ENCODE data around the gene CEP20. TPM values are rescaled to one million over a fixed set of nuclear protein-coding genes. Genes with fewer than 3 reads are reported as not detected.
A peak's percentile ranks its signal among the peaks of the same experiment; 100 is the strongest.
"Not testable (repeated sequence)": the region's sequence is repeated elsewhere in the genome, so short reads cannot be mapped to it uniquely, and the experiment has no call there.

CEP20 gene
- total and polyA plus RNA-seq, 4 experiments from 2014 or later = 22.3 to 42.0 (median 29.1) TPM

GRCh38 chr16:15854061-15854460 lies 34.3 kb downstream of the CEP20 start:
- POLR2A ChIA-PET (ENCODE audit: partially characterized antibody) = no interaction called here
- intact Hi-C loops (cut with micrococcal nuclease) = no loop called here
- Histone ChIP-seq H3K27me3 (ENCODE audit: insufficient read depth, low read length) (peaks cover 11% of the 10 kb centered on the region), H3K36me3 (ENCODE audit: insufficient read depth, low read length) (no peaks in the 10 kb centered on the region), H3K4me1 (ENCODE audit: insufficient read depth, low read length) (peaks cover 10% of the 10 kb centered on the region), H3K4me3 (ENCODE audit: low read length in 2 of 2) (no peak overlapping the region), H3K9me3 (ENCODE audit: control insufficient read depth in 1 of 2, low read length in 2 of 2) (no peaks in the 10 kb centered on the region), H3K27ac (ENCODE audit: low read depth, low read length) (no peak overlapping the region)
- Mint-ChIP-seq H3K36me3 (no peaks in the 10 kb centered on the region), H3K27ac (no peak overlapping the region), H3K4me3 (no peak overlapping the region), H3K27me3 (peaks cover 25 to 28% of the 10 kb centered on the region in 2 donors), H3K4me1 (peaks cover 5 to 8% (median 6%) of the 10 kb centered on the region in 4 donors), H3K9me3 (no peaks in the 10 kb centered on the region)
- CTCF ChIA-PET (ENCODE audit: partially characterized antibody) = no interaction called here
- DNase-seq = no peak

- H3K27ac Mint-ChIP-seq = peak overlapping the region in 1 of 7 donors; percentile 50
- H3K36me3 Mint-ChIP-seq = no peaks in the 10 kb centered on the region
Measured at GRCh38 chr16:15853021-15853420, 35.4 kb downstream of the CEP20 start.

GRCh38 chr16:15850555-15850954 lies 37.8 kb downstream of the CEP20 start:
- peaks cover 8 to 14% of the 10 kb centered on the region in 2 donors for H3K27me3 Mint-ChIP-seq

More at GRCh38 chr16:15853021-15853420, 35.4 kb downstream of the CEP20 start:
- POLR2A ChIA-PET (ENCODE audit: partially characterized antibody) = no interaction called here
- CTCF ChIA-PET (ENCODE audit: partially characterized antibody) = no interaction called here
- DNase-seq = no peak
- H3K4me1 ChIP-seq (ENCODE audit: insufficient read depth, low read length) = peaks cover 10% of the 10 kb centered on the region
- intact Hi-C loops (cut with micrococcal nuclease) = no loop called here
- peaks cover 5 to 7% (median 6%) of the 10 kb centered on the region in 4 donors for H3K4me1 Mint-ChIP-seq
- no peaks in the 10 kb centered on the region for H3K9me3 Mint-ChIP-seq
- H3K27me3 ChIP-seq (ENCODE audit: insufficient read depth, low read length) = peaks cover 11% of the 10 kb centered on the region
- H3K4me3 ChIP-seq (ENCODE audit: low read length in 2 of 2) = no peak overlapping the region
- H3K27me3 Mint-ChIP-seq = peaks cover 24 to 25% of the 10 kb centered on the region in 2 donors
- H3K4me3 Mint-ChIP-seq = no peak overlapping the region
- H3K9me3 ChIP-seq (ENCODE audit: control insufficient read depth in 1 of 2, low read length in 2 of 2) = no peaks in the 10 kb centered on the region
- no peaks in the 10 kb centered on the region for H3K36me3 ChIP-seq (ENCODE audit: insufficient read depth, low read length)
- H3K27ac ChIP-seq (ENCODE audit: low read depth, low read length) = no peak overlapping the region

GRCh38 chr16:15849209-15849981 lies 39.0 kb downstream of the CEP20 start:
- intact Hi-C loops (cut with micrococcal nuclease) = no loop called here
- no peak overlapping the region for H3K27ac Mint-ChIP-seq
- no peaks in the 10 kb centered on the region for H3K27me3 ChIP-seq (ENCODE audit: insufficient read depth, low read length)
- DNase-seq = no peak
- H3K4me3 Mint-ChIP-seq = no peak overlapping the region
- no peaks in the 10 kb centered on the region for H3K9me3 Mint-ChIP-seq
- H3K27me3 Mint-ChIP-seq = peaks cover 4 to 5% of the 10 kb centered on the region in 2 donors
- H3K36me3 ChIP-seq (ENCODE audit: insufficient read depth, low read length) = no peaks in the 10 kb centered on the region
- H3K27ac ChIP-seq (ENCODE audit: low read depth, low read length) = no peak overlapping the region
- H3K4me1 Mint-ChIP-seq = no peaks in the 10 kb centered on the region
- no peaks in the 10 kb centered on the region for H3K4me1 ChIP-seq (ENCODE audit: insufficient read depth, low read length)
- ChIA-PET CTCF (ENCODE audit: partially characterized antibody) (no interaction called here), POLR2A (ENCODE audit: partially characterized antibody) (no interaction called here)
- no peaks in the 10 kb centered on the region for H3K36me3 Mint-ChIP-seq
- H3K4me3 ChIP-seq (ENCODE audit: low read length in 2 of 2) = no peak overlapping the region
- H3K9me3 ChIP-seq (ENCODE audit: control insufficient read depth in 1 of 2, low read length in 2 of 2) = no peaks in the 10 kb centered on the region

More at GRCh38 chr16:15850555-15850954, 37.8 kb downstream of the CEP20 start:
- DNase-seq; CTCF ChIA-PET (ENCODE audit: partially characterized antibody); H3K27ac ChIP-seq (ENCODE audit: low read depth, low read length); H3K4me3 Mint-ChIP-seq; H3K36me3 Mint-ChIP-seq; POLR2A ChIA-PET (ENCODE audit: partially characterized antibody); H3K4me1 Mint-ChIP-seq; H3K4me1 ChIP-seq (ENCODE audit: insufficient read depth, low read length); intact Hi-C loops (cut with micrococcal nuclease); H3K4me3 ChIP-seq (ENCODE audit: low read length in 2 of 2); H3K27me3 ChIP-seq (ENCODE audit: insufficient read depth, low read length); H3K9me3 ChIP-seq (ENCODE audit: control insufficient read depth in 1 of 2, low read length in 2 of 2); H3K9me3 Mint-ChIP-seq; H3K36me3 ChIP-seq (ENCODE audit: insufficient read depth, low read length); H3K27ac Mint-ChIP-seq: not testable (repeated sequence)

GRCh38 chr16:15847611-15848175 lies 40.7 kb downstream of the CEP20 start:
- Mint-ChIP-seq H3K4me1 (no peaks in the 10 kb centered on the region), H3K27me3 (no peaks in the 10 kb centered on the region), H3K27ac (peak overlapping the region in 1 of 7 donors; percentile 29), H3K36me3 (no peaks in the 10 kb centered on the region), H3K4me3 (no peak overlapping the region), H3K9me3 (no peaks in the 10 kb centered on the region)
- H3K36me3 ChIP-seq (ENCODE audit: insufficient read depth, low read length) = no peaks in the 10 kb centered on the region
- no peak overlapping the region for H3K4me3 ChIP-seq (ENCODE audit: low read length in 2 of 2)
- no peaks in the 10 kb centered on the region for H3K27me3 ChIP-seq (ENCODE audit: insufficient read depth, low read length)
- intact Hi-C loops (cut with micrococcal nuclease) = no loop called here
- ChIA-PET POLR2A (ENCODE audit: partially characterized antibody) (no interaction called here), CTCF (ENCODE audit: partially characterized antibody) (interaction anchor here (0.6 to 0.9 kb wide), 3 partner anchors 25 to 274 kb away, joined by 3 to 6 read pairs (median 5); no protein-coding TSS in a partner anchor)
- H3K4me1 ChIP-seq (ENCODE audit: insufficient read depth, low read length) = no peaks in the 10 kb centered on the region
- no peak overlapping the region for H3K27ac ChIP-seq (ENCODE audit: low read depth, low read length)
- no peak for DNase-seq
- H3K9me3 ChIP-seq (ENCODE audit: control insufficient read depth in 1 of 2, low read length in 2 of 2) = no peaks in the 10 kb centered on the region

- H3K27me3 ChIP-seq (ENCODE audit: insufficient read depth, low read length) = no peaks in the 10 kb centered on the region
- ChIA-PET CTCF (ENCODE audit: partially characterized antibody) (interaction anchor here (0.6 to 0.9 kb wide), 2 partner anchors 24 to 36 kb away, joined by 3 to 5 read pairs; no protein-coding TSS in a partner anchor), POLR2A (ENCODE audit: partially characterized antibody) (no interaction called here)
- H3K4me3 ChIP-seq (ENCODE audit: low read length in 2 of 2) = no peak overlapping the region
- H3K36me3 Mint-ChIP-seq = no peaks in the 10 kb centered on the region
- no peak overlapping the region for H3K27ac Mint-ChIP-seq
- no peak overlapping the region for H3K27ac ChIP-seq (ENCODE audit: low read depth, low read length)
- H3K4me1 Mint-ChIP-seq = no peaks in the 10 kb centered on the region
- no peaks in the 10 kb centered on the region for H3K27me3 Mint-ChIP-seq
- no peaks in the 10 kb centered on the region for H3K4me1 ChIP-seq (ENCODE audit: insufficient read depth, low read length)
- no peaks in the 10 kb centered on the region for H3K9me3 Mint-ChIP-seq
- intact Hi-C loops (cut with micrococcal nuclease) = no loop called here
- no peak for DNase-seq
- H3K36me3 ChIP-seq (ENCODE audit: insufficient read depth, low read length) = no peaks in the 10 kb centered on the region
- H3K9me3 ChIP-seq (ENCODE audit: control insufficient read depth in 1 of 2, low read length in 2 of 2) = no peaks in the 10 kb centered on the region
- H3K4me3 Mint-ChIP-seq = no peak overlapping the region
Measured at GRCh38 chr16:15846510-15846909, 41.9 kb downstream of the CEP20 start.

- Mint-ChIP-seq H3K27ac (no peak overlapping the region), H3K4me3 (peak overlapping the region in 1 of 8 donors; percentile 29), H3K4me1 (no peaks in the 10 kb centered on the region), H3K36me3 (no peaks in the 10 kb centered on the region), H3K27me3 (no peaks in the 10 kb centered on the region), H3K9me3 (no peaks in the 10 kb centered on the region)
- intact Hi-C loops (cut with micrococcal nuclease) = no loop called here
- CTCF ChIA-PET (ENCODE audit: partially characterized antibody) = no interaction called here
- Histone ChIP-seq H3K4me1 (ENCODE audit: insufficient read depth, low read length) (no peaks in the 10 kb centered on the region), H3K27ac (ENCODE audit: low read depth, low read length) (no peak overlapping the region), H3K27me3 (ENCODE audit: insufficient read depth, low read length) (no peaks in the 10 kb centered on the region), H3K9me3 (ENCODE audit: control insufficient read depth in 1 of 2, low read length in 2 of 2) (no peaks in the 10 kb centered on the region), H3K36me3 (ENCODE audit: insufficient read depth, low read length) (no peaks in the 10 kb centered on the region), H3K4me3 (ENCODE audit: low read length in 2 of 2) (no peak overlapping the region)
- POLR2A ChIA-PET (ENCODE audit: partially characterized antibody) = no interaction called here
- no peak for DNase-seq
Measured at GRCh38 chr16:15843635-15844279, 44.6 kb downstream of the CEP20 start.

Data from CD4-positive, alpha-beta memory T cell (primary cell).